Activated T-cell treated with anti-CD3 and anti-CD28 coated beads for 4 hours (primary cell): ENCODE results near the gene NRP1.

Experiments used
- DNase-seq: peaks from one replicate; pipeline ENCODE4 v3.0.0-alpha.2; 2020

NRP1 gene

GRCh38 chr10:33288127-33288526 lies 46.3 kb downstream of the NRP1 start:
- no peak for DNase-seq

- DNase-seq, result no peak
Observed at GRCh38 chr10:33287112-33287511, 47.4 kb downstream of the NRP1 start.

GRCh38 chr10:33286157-33286934 lies 48.1 kb downstream of the NRP1 start:
- no peak for DNase-seq

GRCh38 chr10:33284945-33285344 lies 49.5 kb downstream of the NRP1 start:
- no peak for DNase-seq

- DNase-seq, result no peak
Observed at GRCh38 chr10:33279811-33280602, 54.5 kb downstream of the NRP1 start.

- DNase-seq, result no peak
Observed at GRCh38 chr10:33279276-33279675, 55.2 kb downstream of the NRP1 start.

GRCh38 chr10:33278198-33278597 lies 56.3 kb downstream of the NRP1 start:
- DNase-seq, result no peak

GRCh38 chr10:33277135-33277536 lies 57.3 kb downstream of the NRP1 start:
- DNase-seq, result no peak

- no peak for DNase-seq
Observed at GRCh38 chr10:33276282-33276923, 58.1 kb downstream of the NRP1 start.

- DNase-seq, result no peak
Observed at GRCh38 chr10:33274096-33274785, 60.2 kb downstream of the NRP1 start.

GRCh38 chr10:33273295-33274002 lies 61.0 kb downstream of the NRP1 start:
- no peak for DNase-seq

GRCh38 chr10:33272635-33273034 lies 61.8 kb downstream of the NRP1 start:
- DNase-seq, result no peak

GRCh38 chr10:33271969-33272583 lies 62.4 kb downstream of the NRP1 start:
- DNase-seq, result no peak

GRCh38 chr10:33270971-33271370 lies 63.5 kb downstream of the NRP1 start:
- no peak for DNase-seq

GRCh38 chr10:33267708-33268107 lies 66.8 kb downstream of the NRP1 start:
- no peak for DNase-seq

- DNase-seq, result no peak
Observed at GRCh38 chr10:33265621-33266020, 68.8 kb downstream of the NRP1 start.

GRCh38 chr10:33263453-33263852 lies 71.0 kb downstream of the NRP1 start:
- no peak for DNase-seq

- no peak for DNase-seq
Observed at GRCh38 chr10:33262871-33263270, 71.6 kb downstream of the NRP1 start.

- no peak for DNase-seq
Observed at GRCh38 chr10:33260403-33261149, 73.9 kb downstream of the NRP1 start.

GRCh38 chr10:33258967-33259366 lies 75.5 kb downstream of the NRP1 start:
- no peak for DNase-seq

GRCh38 chr10:33257439-33258080 lies 76.9 kb downstream of the NRP1 start:
- no peak for DNase-seq
